H1 (cell line): ENCODE measurements around the gene HIVEP3. TPM values are rescaled to one million over a fixed set of nuclear protein-coding genes. Genes with fewer than 3 reads are reported as not detected.

ENCODE experiments used
- CTCF ChIA-PET: fragments of 300-600 bp; sonication (Branson Sonifier 250); formaldehyde crosslinking; loops from one replicate; lab custom pipeline; 2021; ENCODE audit not compliant: partially characterized antibody; lab: Charles Lee
- POLR2A ChIA-PET: fragments of 300-600 bp; sonication (Branson Sonifier 250); formaldehyde crosslinking; loops from one replicate; lab custom pipeline; 2021; ENCODE audit warnings: inconsistent platforms; ENCODE audit not compliant: partially characterized antibody; lab: Charles Lee
- DNase-seq, 2 experiments: peaks; one replicate each; pipeline versions ENCODE4 v3.0.0 to v3.0.0-alpha.2; 2010 to 2022; ENCODE audit warnings: low spot score in 2 of 2, low read depth in 1 of 2, mixed read lengths in 1 of 2
- FAIRE-seq: peaks from 2 replicates; lab custom pipeline; 2011; peaks lifted over from hg19 to GRCh38; lab: Jason Lieb, UNC
- H2AFZ ChIP-seq: 2 replicates; pipeline ENCODE4 v1.8.1; 2012; ENCODE audit warnings: low read length, inconsistent platforms
- H2AK5ac ChIP-seq: 2 replicates; pipeline ENCODE4 v1.6.1; 2013; ENCODE audit warnings: low read depth, low read length
- H2BK120ac ChIP-seq: replicated peaks from 2 replicates; pipeline ENCODE3; 2013; ENCODE audit warnings: low read depth, low read length, inconsistent platforms
- H2BK12ac ChIP-seq: 2 replicates; pipeline ENCODE4 v1.6.1; 2013; ENCODE audit warnings: low read depth, low read length
- H2BK15ac ChIP-seq: 2 replicates; pipeline ENCODE4 v1.6.1; 2013; ENCODE audit warnings: low read length
- H2BK20ac ChIP-seq: 2 replicates; pipeline ENCODE4 v1.6.1; 2013; ENCODE audit warnings: low read length
- H2BK5ac ChIP-seq: 2 replicates; pipeline ENCODE4 v1.6.1; 2013; ENCODE audit warnings: low read depth, low read length
- H3K14ac ChIP-seq: 2 replicates; pipeline ENCODE4 v1.6.1; 2013; ENCODE audit warnings: inconsistent platforms; ENCODE audit not compliant: insufficient read length
- H3K18ac ChIP-seq: 2 replicates; pipeline ENCODE4 v1.6.1; 2013; ENCODE audit warnings: low read length; ENCODE audit errors: extremely low read depth
- H3K23ac ChIP-seq: 2 replicates; pipeline ENCODE4 v1.6.1; 2013; ENCODE audit warnings: inconsistent platforms; ENCODE audit not compliant: insufficient read length
- H3K23me2 ChIP-seq: 2 replicates; pipeline ENCODE4 v1.6.1; 2013; ENCODE audit warnings: low read depth, low read length
- H3K27ac ChIP-seq: 2 replicates; pipeline ENCODE4 v1.6.1; 2011; ENCODE audit warnings: low read depth, low read length, inconsistent platforms
- H3K27me3 ChIP-seq, 4 experiments: replicated peaks in 1 of 4; 1 replicate in 1 of 4; 2 replicates in 3 of 4; pipeline versions ENCODE4 v1.6.1 to v1.8.1; 2011 to 2013; ENCODE audit warnings: low read length in 3 of 4, mild to moderate bottlenecking in 3 of 4, inconsistent platforms in 2 of 4, mixed read lengths in 2 of 4, moderate library complexity in 1 of 4; ENCODE audit not compliant: control insufficient read depth in 3 of 4, insufficient read depth in 3 of 4; ENCODE audit errors: extremely low read depth in 1 of 4
- H3K36me3 ChIP-seq, 4 experiments: 2 replicates each; pipeline versions ENCODE4 v1.6.1 to v1.8.1; 2011 to 2013; ENCODE audit warnings: mild to moderate bottlenecking in 4 of 4, low read length in 3 of 4, moderate library complexity in 2 of 4, control low read depth in 1 of 4, inconsistent platforms in 1 of 4; ENCODE audit not compliant: insufficient read depth in 4 of 4, control insufficient read depth in 2 of 4
- H3K4ac ChIP-seq: replicated peaks from 2 replicates; pipeline ENCODE3; 2013; ENCODE audit warnings: low read length, low read depth, mixed read lengths, inconsistent platforms; ENCODE audit not compliant: insufficient read length
- H3K4me1 ChIP-seq, 4 experiments: replicated peaks in 1 of 4; 1 replicate in 1 of 4; 2 replicates in 3 of 4; pipeline versions ENCODE4 v1.6.1 to v1.8.1; 2011 to 2013; ENCODE audit warnings: low read length in 3 of 4, inconsistent platforms in 2 of 4, mixed read lengths in 1 of 4; ENCODE audit not compliant: insufficient read depth in 4 of 4, control insufficient read depth in 3 of 4
- H3K4me2 ChIP-seq, 2 experiments: 2 replicates each; pipeline versions ENCODE4 v1.6.1 to v1.8.1; 2011 to 2013; ENCODE audit warnings: low read depth in 2 of 2, low read length in 2 of 2, control low read depth in 1 of 2, inconsistent platforms in 1 of 2, mild to moderate bottlenecking in 1 of 2; ENCODE audit not compliant: insufficient read depth in 1 of 2
- H3K4me3 ChIP-seq, 4 experiments: fragments of 200-600, 300-600 bp in 1 of 4; sonication (generic), shearing (Covaris generic), sonication (Bioruptor Twin) in 1 of 4; 2 replicates each; pipeline versions ENCODE4 v1.5.1 to v1.8.1; 2011 to 2016; ENCODE audit warnings: low read length in 4 of 4, low read depth in 3 of 4, control low read depth in 2 of 4, inconsistent platforms in 2 of 4, mild to moderate bottlenecking in 2 of 4, mixed read lengths in 1 of 4, moderate library complexity in 1 of 4; ENCODE audit not compliant: insufficient read depth in 2 of 4; ENCODE audit errors: extremely low read depth in 1 of 4
- H3K56ac ChIP-seq: replicated peaks from 2 replicates; pipeline ENCODE3; 2013; ENCODE audit warnings: low read depth, mild to moderate bottlenecking, mixed read lengths, low read length, inconsistent platforms; ENCODE audit not compliant: insufficient read length
- H3K79me1 ChIP-seq: 2 replicates; pipeline ENCODE4 v1.6.1; 2013; ENCODE audit warnings: low read depth, low read length, control low read depth
- H3K79me2 ChIP-seq, 2 experiments: 2 replicates each; pipeline versions ENCODE4 v1.6.1 to v1.8.1; 2012 to 2013; ENCODE audit warnings: low read length in 2 of 2, mild to moderate bottlenecking in 2 of 2, inconsistent platforms in 1 of 2; ENCODE audit not compliant: insufficient read depth in 2 of 2, control insufficient read depth in 1 of 2
- H3K9ac ChIP-seq, 4 experiments: replicated peaks in 1 of 4; 1 replicate in 1 of 4; 2 replicates in 3 of 4; pipeline versions ENCODE4 v1.6.1 to v1.8.1; 2011 to 2013; ENCODE audit warnings: low read depth in 3 of 4, low read length in 3 of 4, control low read depth in 2 of 4, mild to moderate bottlenecking in 2 of 4, moderate library complexity in 2 of 4, inconsistent platforms in 1 of 4; ENCODE audit errors: extremely low read depth in 1 of 4
- H3K9me3 ChIP-seq, 2 experiments: 2 replicates each; pipeline versions ENCODE4 v1.6.1 to v1.8.1; 2012 to 2013; ENCODE audit warnings: mild to moderate bottlenecking in 2 of 2, moderate library complexity in 2 of 2, control low read depth in 1 of 2, inconsistent platforms in 1 of 2, low read depth in 1 of 2, low read length in 1 of 2, mixed read lengths in 1 of 2; ENCODE audit not compliant: insufficient read depth in 2 of 2
- H4K20me1 ChIP-seq, 2 experiments: replicated peaks in 1 of 2; 2 replicates each; pipeline versions ENCODE3 to v1.8.1; 2011 to 2013; ENCODE audit warnings: inconsistent platforms in 2 of 2, low read length in 2 of 2, mild to moderate bottlenecking in 1 of 2; ENCODE audit not compliant: insufficient read depth in 2 of 2, control insufficient read depth in 1 of 2
- H4K5ac ChIP-seq: 2 replicates; pipeline ENCODE4 v1.6.1; 2013; ENCODE audit warnings: low read length, low read depth, mixed read lengths, inconsistent platforms; ENCODE audit not compliant: insufficient read length
- H4K8ac ChIP-seq: 2 replicates; pipeline ENCODE4 v1.8.0; 2013; ENCODE audit warnings: mild to moderate bottlenecking, moderate library complexity, low read length, inconsistent platforms; ENCODE audit not compliant: insufficient read depth; ENCODE audit errors: extremely low read depth
- H4K91ac ChIP-seq: replicated peaks from 2 replicates; pipeline ENCODE3; 2013; ENCODE audit warnings: low read length, mixed read lengths, inconsistent platforms; ENCODE audit not compliant: insufficient read length
- EGR1 ChIP-seq: IDR thresholded peaks from 2 replicates; pipeline ENCODE4 v1.6.1; 2011; ENCODE audit warnings: low read depth, low read length, borderline replicate concordance
- WGBS, 2 experiments: shearing (Covaris generic) in 1 of 2; methylation state at CpG; one replicate each; pipeline versions ENCODE4 v1.1.6 to v1.1.7; 2013 to 2015; ENCODE audit warnings: low lambda C conversion rate in 2 of 2, mixed read lengths in 2 of 2, inconsistent platforms in 1 of 2, low coverage in 1 of 2, missing lambda C conversion rate in 1 of 2; ENCODE audit not compliant: insufficient replicate concordance in 2 of 2, insufficient coverage in 1 of 2, insufficient read length in 1 of 2; ENCODE audit errors: extremely low coverage in 1 of 2, missing lambda C conversion rate in 1 of 2; 5-methylcytosine and 5-hydroxymethylcytosine counted together
- polyA plus RNA-seq, 7 experiments: library from polyadenylated mRNA; depleted of rRNA in 3 of 7; stranded (reverse) in 5 of 7; unstranded in 2 of 7; fragments of >200 nt in 5 of 7; fragments of 200-250 nt in 2 of 7; gene quantifications; 1 replicate in 5 of 7; 2 replicates in 1 of 7; 4 replicates in 1 of 7; pipeline versions ENCODE4 v1.2.1 to v1.2.3, GENCODE V29; 2011 to 2013; ENCODE audit warnings: missing spikeins in 2 of 7, mixed read lengths in 2 of 7
- total RNA-seq: library from RNA; stranded (reverse); fragmentation: NEBNext Ultra II Directional; extraction: Animal tissue kit (Norgen Biotek cat#: 25700); gene quantifications from 2 replicates; pipeline ENCODE4 v1.2.1, GENCODE V29; 2021

The HIVEP3 gene
- total and polyA plus RNA-seq, 2 of the 8 experiments (the other 6 are each of a cell fraction or from before 2014, with no cell fraction given) = 0.24 to 0.69 TPM

GRCh38 chr1:41618871-41619270 is 299.9 kb downstream of the HIVEP3 start:
- H2BK12ac ChIP-seq = no peak overlapping the region
- H3K56ac ChIP-seq = no peak overlapping the region
- CTCF ChIA-PET = interaction anchor here (0.7 to 1.8 kb wide), 3 partner anchors 20 to 40 kb away, joined by 3 to 4 read pairs (median 3); no protein-coding TSS in a partner anchor
- DNase-seq (peak in 1 of 2 experiments; percentile 44), FAIRE-seq (no peak)
- H2BK20ac ChIP-seq = no peak overlapping the region
- H3K4me2 ChIP-seq = no peak overlapping the region
- 88% methylated on average over 6 of the region's 6 CpGs; no CpG with 5 or more reads in 1 of the 2 experiments for WGBS, 2 experiments
- H2BK15ac ChIP-seq = no peak overlapping the region
- no peaks in the 10 kb centered on the region for H3K79me1 ChIP-seq
- H3K27ac ChIP-seq = no peak overlapping the region
- no peak overlapping the region for H3K9ac ChIP-seq
- no peak overlapping the region for H4K91ac ChIP-seq
- no peak overlapping the region for H2AK5ac ChIP-seq
- peaks cover 2 to 11% (median 6%) of the 10 kb centered on the region in 4 experiments; a peak in 5 of 7 replicates for H3K4me1 ChIP-seq
- H3K14ac ChIP-seq = no peak overlapping the region
- no peaks in the 10 kb centered on the region for H3K79me2 ChIP-seq
- no peaks in the 10 kb centered on the region for H3K36me3 ChIP-seq
- no peaks in the 10 kb centered on the region for H4K20me1 ChIP-seq
- no peak overlapping the region for H3K18ac ChIP-seq
- POLR2A ChIA-PET = interaction anchor here (0.7 kb wide), 1 partner anchor 34 kb away, joined by 4 read pairs; no protein-coding TSS in a partner anchor
- H2AFZ ChIP-seq = no peak overlapping the region
- H2BK5ac ChIP-seq = no peak overlapping the region
- no peak overlapping the region for H4K8ac ChIP-seq
- H3K9me3 ChIP-seq = no peaks in the 10 kb centered on the region
- H3K27me3 ChIP-seq = no peaks in the 10 kb centered on the region; a peak in 2 of 7 replicates
- H3K4ac ChIP-seq = no peak overlapping the region
- H3K23me2 ChIP-seq = no peaks in the 10 kb centered on the region
- H2BK120ac ChIP-seq = no peak overlapping the region
- H4K5ac ChIP-seq = no peak overlapping the region
- H3K23ac ChIP-seq = no peak overlapping the region
- no peak overlapping the region for H3K4me3 ChIP-seq
- no peak for TF ChIP-seq EGR1
